Ureter (tissue), 1 donor: ENCODE measurements around the gene CPSF2. TPM values are rescaled to one million over a fixed set of nuclear protein-coding genes. Genes with fewer than 3 reads are reported as not detected.
"Not testable (repeated sequence)": the region's sequence is repeated elsewhere in the genome, so short reads cannot be mapped to it uniquely, and the experiment has no call there.

Experiments
- DNase-seq: peaks from one replicate; pipeline ENCODE4 v3.0.0-alpha.2; 2020; ENCODE audit warnings: low spot score
- total RNA-seq: library from RNA; stranded (reverse); gene quantifications from one replicate; pipeline ENCODE4 v1.2.4, GENCODE V29; 2023
- donor health status: DM: yes; HTN: yes; CAD: no.

Gene CPSF2
- total RNA-seq, 1 donor from 2014 or later, result 60.3 TPM

- DNase-seq, result no peak
Measured at GRCh38 chr14:92160619-92161018, 38.9 kb downstream of the CPSF2 start.

GRCh38 chr14:92161521-92161920 lies 39.8 kb downstream of the CPSF2 start:
- DNase-seq, result no peak

GRCh38 chr14:92164958-92165357 lies 43.2 kb downstream of the CPSF2 start:
- DNase-seq, result no peak

- no peak for DNase-seq
Measured at GRCh38 chr14:92173668-92174067, 51.9 kb downstream of the CPSF2 start.

- no peak for DNase-seq
Measured at GRCh38 chr14:92175811-92176210, 54.0 kb downstream of the CPSF2 start.

- no peak for DNase-seq
Measured at GRCh38 chr14:92176476-92176875, 54.7 kb downstream of the CPSF2 start.

GRCh38 chr14:92179178-92179577 lies 57.4 kb downstream of the CPSF2 start:
- DNase-seq, result not testable (repeated sequence)

- no peak for DNase-seq
Measured at GRCh38 chr14:92185559-92185958, 63.8 kb downstream of the CPSF2 start.

GRCh38 chr14:92187616-92188015 lies 65.8 kb downstream of the CPSF2 start:
- not testable (repeated sequence) for DNase-seq

- no peak for DNase-seq
Measured at GRCh38 chr14:92190768-92191167, 69.0 kb downstream of the CPSF2 start.

GRCh38 chr14:92198804-92199203 lies 77.0 kb downstream of the CPSF2 start:
- DNase-seq, result no peak

- DNase-seq, result no peak
Measured at GRCh38 chr14:92199763-92200162, 78.0 kb downstream of the CPSF2 start.

GRCh38 chr14:92203116-92203515 lies 81.3 kb downstream of the CPSF2 start:
- DNase-seq, result no peak

GRCh38 chr14:92204792-92205191 lies 83.0 kb downstream of the CPSF2 start:
- DNase-seq, result no peak

- no peak for DNase-seq
Measured at GRCh38 chr14:92207012-92207927, 85.5 kb downstream of the CPSF2 start.

- DNase-seq, result no peak
Measured at GRCh38 chr14:92207928-92208265, 86.1 kb downstream of the CPSF2 start.

GRCh38 chr14:92209141-92209540 lies 87.4 kb downstream of the CPSF2 start:
- no peak for DNase-seq

GRCh38 chr14:92213125-92213524 lies 91.4 kb downstream of the CPSF2 start:
- DNase-seq, result not testable (repeated sequence)

GRCh38 chr14:92215579-92215978 lies 93.8 kb downstream of the CPSF2 start:
- DNase-seq, result no peak

- DNase-seq, result no peak
Measured at GRCh38 chr14:92217936-92218335, 96.2 kb downstream of the CPSF2 start.
